H9 (cell line): ENCODE results near the gene SBF1. TPM values are rescaled to one million over a fixed set of nuclear protein-coding genes. Genes with fewer than 3 reads are reported as not detected.

Experiments used
- DNase-seq: peaks from one replicate; pipeline ENCODE4 v3.0.0-alpha.2; 2017
- H2AFZ ChIP-seq: one replicate; pipeline ENCODE4 v1.6.1; 2013; ENCODE audit warnings: mild to moderate bottlenecking, low read length, control low read depth, moderate library complexity
- H2AK5ac ChIP-seq: 2 replicates; pipeline ENCODE4 v1.6.1; 2013; ENCODE audit warnings: low read length, control low read depth, mixed read lengths; ENCODE audit not compliant: insufficient read length
- H2BK120ac ChIP-seq: one replicate; pipeline ENCODE4 v1.6.1; 2013; ENCODE audit warnings: low read depth, mild to moderate bottlenecking, low read length, control low read depth, inconsistent platforms; ENCODE audit not compliant: poor library complexity, severe bottlenecking
- H2BK12ac ChIP-seq: 2 replicates; pipeline ENCODE4 v1.6.1; 2013; ENCODE audit warnings: low read length, control low read depth, mixed read lengths, low read depth; ENCODE audit not compliant: insufficient read length
- H2BK15ac ChIP-seq: 2 replicates; pipeline ENCODE4 v1.6.1; 2013; ENCODE audit warnings: low read depth, low read length, control low read depth
- H2BK20ac ChIP-seq: one replicate; pipeline ENCODE4 v1.6.1; 2013; ENCODE audit warnings: low read depth, mild to moderate bottlenecking, low read length, control low read depth, inconsistent platforms; ENCODE audit not compliant: poor library complexity, severe bottlenecking
- H2BK5ac ChIP-seq: 2 replicates; pipeline ENCODE4 v1.6.1; 2013; ENCODE audit warnings: low read length, control low read depth, mixed read lengths; ENCODE audit not compliant: insufficient read length
- H3K14ac ChIP-seq: 2 replicates; pipeline ENCODE4 v1.6.1; 2013; ENCODE audit warnings: low read length, control low read depth; ENCODE audit not compliant: insufficient read depth
- H3K18ac ChIP-seq: 2 replicates; pipeline ENCODE4 v1.6.1; 2013; ENCODE audit warnings: low read depth, mild to moderate bottlenecking, mixed read lengths, low read length, control low read depth; ENCODE audit not compliant: insufficient read length
- H3K23ac ChIP-seq: 2 replicates; pipeline ENCODE4 v1.6.1; 2013; ENCODE audit warnings: low read length, control low read depth, mixed read lengths, low read depth; ENCODE audit not compliant: insufficient read length
- H3K23me2 ChIP-seq: 2 replicates; pipeline ENCODE4 v1.6.1; 2013; ENCODE audit warnings: low read depth, mild to moderate bottlenecking, mixed read lengths, low read length, control low read depth; ENCODE audit not compliant: insufficient read length, poor library complexity, severe bottlenecking
- H3K27ac ChIP-seq: 2 replicates; pipeline ENCODE4 v1.5.1; 2013; ENCODE audit warnings: low read length, control low read depth, mixed read lengths, low read depth; ENCODE audit not compliant: insufficient read length
- H3K27me3 ChIP-seq: 2 replicates; pipeline ENCODE4 v1.6.1; 2013; ENCODE audit warnings: low read length, control low read depth, inconsistent platforms; ENCODE audit not compliant: insufficient read depth
- H3K4ac ChIP-seq: 2 replicates; pipeline ENCODE4 v1.6.1; 2013; ENCODE audit warnings: low read depth, mild to moderate bottlenecking, control low read depth, inconsistent platforms, low read length, moderate library complexity
- H3K4me1 ChIP-seq: 2 replicates; pipeline ENCODE4 v1.6.1; 2013; ENCODE audit warnings: low read length, control low read depth, inconsistent platforms; ENCODE audit not compliant: insufficient read depth
- H3K4me2 ChIP-seq: 2 replicates; pipeline ENCODE4 v1.6.1; 2013; ENCODE audit warnings: low read length, control low read depth, mixed read lengths; ENCODE audit not compliant: insufficient read length, insufficient read depth
- H3K56ac ChIP-seq: 2 replicates; pipeline ENCODE4 v1.6.1; 2013; ENCODE audit warnings: low read depth, mild to moderate bottlenecking, mixed read lengths, low read length, control low read depth; ENCODE audit not compliant: insufficient read length
- H3K79me1 ChIP-seq: 2 replicates; pipeline ENCODE4 v1.6.1; 2013; ENCODE audit warnings: low read depth, mild to moderate bottlenecking, moderate library complexity, low read length, control low read depth, inconsistent platforms; ENCODE audit not compliant: insufficient read depth, poor library complexity, severe bottlenecking
- H3K79me2 ChIP-seq: 2 replicates; pipeline ENCODE4 v1.6.1; 2013; ENCODE audit warnings: low read length, control low read depth, inconsistent platforms; ENCODE audit not compliant: insufficient read depth
- H3K9ac ChIP-seq: 2 replicates; pipeline ENCODE4 v1.6.1; 2013; ENCODE audit warnings: low read length, control low read depth, mixed read lengths; ENCODE audit not compliant: insufficient read length; ENCODE audit errors: extremely low read depth
- H3K9me3 ChIP-seq: one replicate; pipeline ENCODE4 v1.6.1; 2013; ENCODE audit warnings: low read depth, low read length, inconsistent platforms; ENCODE audit not compliant: control insufficient read depth
- H3T11ph ChIP-seq: one replicate; pipeline ENCODE4 v1.6.1; 2013; ENCODE audit warnings: mild to moderate bottlenecking, low read length, control low read depth, inconsistent platforms
- H4K20me1 ChIP-seq: one replicate; pipeline ENCODE4 v1.6.1; 2013; ENCODE audit not compliant: control insufficient read depth, insufficient read length, insufficient read depth
- H4K5ac ChIP-seq: 2 replicates; pipeline ENCODE4 v1.6.1; 2013; ENCODE audit warnings: low read depth, mild to moderate bottlenecking, mixed read lengths, low read length, control low read depth; ENCODE audit not compliant: insufficient read length
- H4K8ac ChIP-seq: replicated peaks from 2 replicates; pipeline ENCODE4 v1.6.1; 2013; ENCODE audit warnings: low read length, control low read depth, mixed read lengths, low read depth; ENCODE audit not compliant: insufficient read length
- H4K91ac ChIP-seq: 2 replicates; pipeline ENCODE4 v1.6.1; 2013; ENCODE audit warnings: low read depth, mild to moderate bottlenecking, moderate library complexity, mixed read lengths, low read length, control low read depth; ENCODE audit not compliant: insufficient read length
- H3K27ac Mint-ChIP-seq, 3 experiments: 2 replicates in 2 of 3; 3 replicates in 1 of 3; pipeline ENCODE4 v1.8.0; 2020 to 2021; ENCODE audit warnings: mixed read lengths in 3 of 3, mild to moderate bottlenecking in 1 of 3, moderate library complexity in 1 of 3
- H3K27me3 Mint-ChIP-seq: 2 replicates; pipeline ENCODE4 v1.8.0; 2021; ENCODE audit warnings: low read depth, mild to moderate bottlenecking, moderate library complexity, mixed read lengths
- H3K36me3 Mint-ChIP-seq, 3 experiments: 2 replicates in 2 of 3; 3 replicates in 1 of 3; pipeline ENCODE4 v1.8.0; 2020 to 2021; ENCODE audit warnings: low read depth in 3 of 3, mixed read lengths in 3 of 3; ENCODE audit not compliant: insufficient read depth in 1 of 3
- H3K4me1 Mint-ChIP-seq, 2 experiments: 2 replicates each; pipeline ENCODE4 v1.8.0; 2020; ENCODE audit warnings: mixed read lengths in 2 of 2
- H3K4me3 Mint-ChIP-seq, 2 experiments: 2 replicates in 1 of 2; 3 replicates in 1 of 2; pipeline ENCODE4 v1.8.0; 2020 to 2021; ENCODE audit warnings: mild to moderate bottlenecking in 2 of 2, mixed read lengths in 2 of 2, moderate library complexity in 1 of 2
- H3K9me3 Mint-ChIP-seq, 2 experiments: 2 replicates in 1 of 2; 3 replicates in 1 of 2; pipeline ENCODE4 v1.8.0; 2020; ENCODE audit warnings: mild to moderate bottlenecking in 2 of 2, mixed read lengths in 2 of 2, moderate library complexity in 1 of 2
- CTCF ChIP-seq: fragments of 200-600 bp; sonication (generic); conservative IDR thresholded peaks from 3 replicates; pipeline ENCODE4 v1.8.0; 2021; ENCODE audit warnings: antibody characterized with exemption, mild to moderate bottlenecking
- WGBS: extraction: QIAGEN DNeasy Blood & Tissue Kit; methylation state at CpG from one replicate; pipeline ENCODE4 v1.1.7; 2013; ENCODE audit warnings: missing lambda C conversion rate, low lambda C conversion rate, mixed read lengths; ENCODE audit not compliant: insufficient read length; ENCODE audit errors: extremely low coverage; 5-methylcytosine and 5-hydroxymethylcytosine counted together
- total RNA-seq: library from RNA; stranded (reverse); gene quantifications from 2 replicates; pipeline ENCODE4 v1.2.1, GENCODE V29; 2021

Gene SBF1
- total RNA-seq, 1 experiment from 2014 or later = 69.8 TPM

GRCh38 chr22:50467341-50467740 lies 7.5 kb downstream of the SBF1 start:
- H4K8ac ChIP-seq = no peak overlapping the region
- no peak overlapping the region for H3K18ac ChIP-seq
- H3K36me3 Mint-ChIP-seq = peaks cover 18 to 47% (median 43%) of the 10 kb centered on the region in 3 experiments; a peak in 6 of 7 replicates
- no peaks in the 10 kb centered on the region for H3K27me3 Mint-ChIP-seq
- no peak overlapping the region for H4K5ac ChIP-seq
- no peak overlapping the region for H3K4me2 ChIP-seq
- H2BK15ac ChIP-seq = no peak overlapping the region
- H2AK5ac ChIP-seq = no peak overlapping the region
- peaks cover under 1% of the 10 kb centered on the region; the same call in 1 of the 2 replicates for H3K79me2 ChIP-seq
- no peak overlapping the region for H3K4me3 Mint-ChIP-seq
- no peaks in the 10 kb centered on the region for H3K27me3 ChIP-seq
- no peak overlapping the region for H2BK120ac ChIP-seq
- no peak for DNase-seq
- H3K23me2 ChIP-seq = no peaks in the 10 kb centered on the region
- no CpG with 5 or more reads among the region's 24 CpGs for WGBS
- no peak overlapping the region for H2BK20ac ChIP-seq
- peaks cover 12 to 15% of the 10 kb centered on the region in 2 experiments for H3K4me1 Mint-ChIP-seq
- no peak overlapping the region for H2BK12ac ChIP-seq
- no peak overlapping the region for H4K91ac ChIP-seq
- no peak overlapping the region for H2AFZ ChIP-seq
- no peak overlapping the region for H3T11ph ChIP-seq
- H3K56ac ChIP-seq = no peak overlapping the region
- no peaks in the 10 kb centered on the region for H4K20me1 ChIP-seq
- H3K9me3 ChIP-seq = no peaks in the 10 kb centered on the region
- H3K4me1 ChIP-seq = no peaks in the 10 kb centered on the region
- no peak overlapping the region for H3K9ac ChIP-seq
- H3K9me3 Mint-ChIP-seq = no peaks in the 10 kb centered on the region
- no peak overlapping the region for H2BK5ac ChIP-seq
- H3K4ac ChIP-seq = no peak overlapping the region
- H3K23ac ChIP-seq = no peak overlapping the region
- H3K79me1 ChIP-seq = peaks cover 8% of the 10 kb centered on the region
- no peak overlapping the region for H3K27ac ChIP-seq
- no peak overlapping the region for H3K14ac ChIP-seq
- no peak for TF ChIP-seq CTCF
- no peak overlapping the region for H3K27ac Mint-ChIP-seq
